NOMO-1 treated with DMSO at 0.1 percent for 48 hours (cell line): ENCODE data around the gene BIRC2.
"Not testable (repeated sequence)": the region's sequence is repeated elsewhere in the genome, so short reads cannot be mapped to it uniquely, and the experiment has no call there.

Source experiments
- DNase-seq: peaks from one replicate; lab custom pipeline; 2025; ENCODE audit not compliant: unreplicated experiment; lab: John Stamatoyannopoulos, UW

BIRC2 gene

DNA sequence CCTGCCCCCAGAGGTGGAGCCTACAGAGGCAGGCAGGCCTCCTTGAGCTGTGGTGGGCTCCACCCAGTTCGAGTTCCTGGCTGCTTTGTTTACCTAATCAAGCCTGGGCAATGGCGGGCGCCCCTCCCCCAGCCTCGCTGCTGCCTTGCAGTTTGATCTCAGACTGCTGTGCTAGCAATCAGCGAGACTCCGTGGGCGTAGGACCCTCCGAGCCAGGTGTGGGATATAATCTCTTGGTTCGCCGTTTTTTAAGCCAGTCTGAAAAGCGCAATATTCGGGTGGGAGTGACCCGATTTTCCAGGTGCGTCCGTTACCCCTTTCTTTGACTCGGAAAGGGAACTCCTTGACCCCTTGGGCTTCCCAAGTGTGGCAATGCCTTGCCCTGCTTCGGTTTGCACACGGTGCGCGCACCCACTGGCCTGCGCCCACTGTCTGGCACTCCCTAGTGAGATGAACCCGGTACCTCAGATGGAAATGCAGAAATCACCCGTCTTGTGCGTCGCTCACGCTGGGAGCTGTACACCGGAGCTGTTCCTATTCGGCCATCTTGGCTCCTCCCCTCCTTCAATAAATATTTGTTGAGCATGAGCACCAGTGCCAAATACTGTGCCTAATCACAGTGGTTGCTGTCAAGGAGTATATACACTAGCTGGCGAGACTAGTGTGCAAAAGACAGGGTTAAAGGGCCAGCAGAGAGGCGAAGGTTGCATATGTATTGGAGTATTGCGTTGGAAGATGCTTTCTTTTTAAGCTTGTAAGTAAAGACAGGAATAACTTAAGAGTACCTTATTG, 27.8 kb downstream of the BIRC2 start:
- not testable (repeated sequence) for DNase-seq

DNA sequence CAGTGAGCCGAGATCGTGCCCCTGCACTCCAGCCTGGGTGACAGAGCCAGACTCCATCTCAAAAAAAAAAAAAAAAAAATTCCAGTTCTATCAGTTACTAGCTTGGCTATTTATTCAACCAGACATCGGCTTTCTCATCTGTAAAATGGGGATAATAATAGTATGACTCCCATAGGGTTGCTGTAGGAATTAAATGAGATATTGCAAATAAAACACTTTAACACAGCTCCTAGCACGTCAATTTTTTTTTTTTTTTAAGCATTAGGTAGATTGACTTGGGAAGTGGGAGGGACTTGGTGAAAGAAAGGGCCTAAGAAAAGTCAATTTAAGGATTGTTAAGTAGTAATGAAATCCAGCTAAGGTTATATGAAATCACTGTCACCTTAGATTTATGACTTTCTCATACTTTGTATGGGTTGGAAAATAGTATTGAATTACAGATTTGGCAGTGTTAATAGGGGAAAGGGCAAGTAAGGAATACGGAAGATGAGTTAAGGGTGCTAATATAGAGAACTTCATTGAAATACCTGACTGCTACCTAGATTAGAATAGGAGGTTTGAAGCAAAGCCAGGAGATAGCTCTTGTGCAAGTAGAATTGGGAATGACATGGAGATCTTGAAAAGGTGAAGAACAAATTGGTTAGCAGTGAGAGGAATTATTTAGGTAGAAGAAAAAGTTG, 28.8 kb downstream of the BIRC2 start:
- DNase-seq: no peak

DNA sequence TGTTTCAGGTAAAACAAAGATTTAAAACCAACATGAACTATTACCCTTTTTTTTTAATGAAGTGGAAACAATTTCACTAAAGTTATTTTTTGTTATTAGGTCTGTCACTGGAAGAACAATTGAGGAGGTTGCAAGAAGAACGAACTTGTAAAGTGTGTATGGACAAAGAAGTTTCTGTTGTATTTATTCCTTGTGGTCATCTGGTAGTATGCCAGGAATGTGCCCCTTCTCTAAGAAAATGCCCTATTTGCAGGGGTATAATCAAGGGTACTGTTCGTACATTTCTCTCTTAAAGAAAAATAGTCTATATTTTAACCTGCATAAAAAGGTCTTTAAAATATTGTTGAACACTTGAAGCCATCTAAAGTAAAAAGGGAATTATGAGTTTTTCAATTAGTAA, 30.9 kb downstream of the BIRC2 start:
- DNase-seq: no peak

DNA sequence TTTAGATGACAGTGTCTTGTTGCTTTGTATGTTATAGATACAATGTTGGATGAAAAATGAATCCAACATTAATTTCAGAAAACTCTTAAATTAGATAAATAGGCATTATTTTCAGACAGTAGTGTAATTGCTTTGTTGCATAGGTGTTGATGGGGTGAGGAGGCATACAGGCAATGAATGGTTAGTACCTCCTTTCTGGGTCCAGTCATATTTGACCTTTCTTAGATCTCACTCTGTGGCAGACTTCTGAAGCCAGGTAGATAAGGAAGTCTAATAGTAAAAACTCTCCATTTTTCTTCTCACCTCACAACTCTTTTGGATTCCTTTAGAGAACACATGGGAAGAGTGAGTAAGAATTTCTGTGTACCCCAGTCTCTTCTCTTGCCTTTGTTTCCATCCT, 31.8 kb downstream of the BIRC2 start:
- no peak for DNase-seq

DNA sequence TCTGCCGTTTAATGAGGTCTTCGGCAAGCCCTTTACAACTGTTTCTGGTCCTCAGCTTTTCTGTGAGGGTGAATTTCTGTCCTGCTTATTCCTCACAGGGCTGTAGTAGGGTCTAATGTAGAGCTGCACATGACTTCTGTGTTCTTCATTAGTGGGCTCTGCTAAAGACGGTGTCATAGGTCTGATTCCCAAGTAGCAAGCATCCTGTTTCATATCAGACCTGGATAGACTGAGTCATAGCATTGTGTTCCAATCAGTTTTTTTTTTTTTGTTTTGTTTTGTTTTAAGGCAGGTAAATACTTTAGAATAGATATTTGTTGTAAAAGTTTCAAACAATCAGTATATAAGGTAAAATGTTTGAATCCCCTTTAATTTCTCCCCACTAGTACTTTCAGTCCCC, 35.4 kb downstream of the BIRC2 start:
- no peak for DNase-seq

DNA sequence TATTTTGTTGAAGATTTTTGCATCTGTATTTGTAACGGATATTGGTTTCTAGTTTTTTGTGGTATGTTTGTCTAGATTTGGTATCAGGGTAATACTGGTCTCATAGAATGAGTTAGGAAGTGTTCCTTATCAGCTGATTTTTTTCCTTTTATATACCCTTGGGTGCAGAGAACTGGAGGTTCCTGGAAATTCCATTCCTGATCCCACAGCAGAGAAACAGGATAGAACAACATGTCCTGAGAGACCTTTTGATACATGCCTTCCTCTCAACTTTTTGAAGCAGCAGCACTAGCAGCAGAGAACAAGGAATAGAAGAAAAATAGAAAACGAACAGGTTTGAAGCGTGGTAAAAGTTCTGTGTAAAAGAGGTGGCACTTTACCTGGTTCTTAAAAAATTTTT, 36.8 kb downstream of the BIRC2 start:
- DNase-seq: no peak

DNA sequence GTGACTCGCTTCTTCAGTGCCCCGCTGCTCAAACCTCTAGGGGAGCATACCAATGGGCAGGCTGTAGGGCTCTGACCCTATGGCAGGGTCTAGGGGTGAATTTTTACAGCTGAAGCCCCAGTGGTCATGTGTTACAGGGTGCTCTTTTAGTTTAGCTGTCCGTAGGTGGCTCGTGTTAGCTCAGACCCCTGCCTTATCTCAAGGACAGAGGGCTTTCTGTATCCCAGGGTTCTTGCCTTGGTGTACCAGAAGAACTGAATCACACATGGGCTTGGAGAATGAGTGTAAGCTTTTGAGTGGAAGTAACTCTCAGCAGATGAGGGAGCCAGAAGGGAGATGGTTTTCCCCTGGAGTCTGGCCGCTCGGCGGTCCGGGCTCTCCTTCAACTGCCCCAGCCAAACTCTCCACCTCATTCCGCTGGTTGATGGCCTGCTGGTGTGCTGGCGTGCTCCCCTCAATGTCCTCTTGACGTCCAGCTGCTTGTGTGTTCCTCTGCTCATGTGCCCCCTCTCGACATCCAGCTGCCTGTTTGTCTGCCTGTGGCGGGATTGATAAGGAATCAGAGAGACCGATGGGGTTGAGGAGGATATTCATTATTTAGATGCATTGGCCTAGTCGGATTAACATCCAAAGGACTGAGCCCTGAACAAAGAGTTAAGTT, 37.5 kb downstream of the BIRC2 start:
- DNase-seq: no peak

DNA sequence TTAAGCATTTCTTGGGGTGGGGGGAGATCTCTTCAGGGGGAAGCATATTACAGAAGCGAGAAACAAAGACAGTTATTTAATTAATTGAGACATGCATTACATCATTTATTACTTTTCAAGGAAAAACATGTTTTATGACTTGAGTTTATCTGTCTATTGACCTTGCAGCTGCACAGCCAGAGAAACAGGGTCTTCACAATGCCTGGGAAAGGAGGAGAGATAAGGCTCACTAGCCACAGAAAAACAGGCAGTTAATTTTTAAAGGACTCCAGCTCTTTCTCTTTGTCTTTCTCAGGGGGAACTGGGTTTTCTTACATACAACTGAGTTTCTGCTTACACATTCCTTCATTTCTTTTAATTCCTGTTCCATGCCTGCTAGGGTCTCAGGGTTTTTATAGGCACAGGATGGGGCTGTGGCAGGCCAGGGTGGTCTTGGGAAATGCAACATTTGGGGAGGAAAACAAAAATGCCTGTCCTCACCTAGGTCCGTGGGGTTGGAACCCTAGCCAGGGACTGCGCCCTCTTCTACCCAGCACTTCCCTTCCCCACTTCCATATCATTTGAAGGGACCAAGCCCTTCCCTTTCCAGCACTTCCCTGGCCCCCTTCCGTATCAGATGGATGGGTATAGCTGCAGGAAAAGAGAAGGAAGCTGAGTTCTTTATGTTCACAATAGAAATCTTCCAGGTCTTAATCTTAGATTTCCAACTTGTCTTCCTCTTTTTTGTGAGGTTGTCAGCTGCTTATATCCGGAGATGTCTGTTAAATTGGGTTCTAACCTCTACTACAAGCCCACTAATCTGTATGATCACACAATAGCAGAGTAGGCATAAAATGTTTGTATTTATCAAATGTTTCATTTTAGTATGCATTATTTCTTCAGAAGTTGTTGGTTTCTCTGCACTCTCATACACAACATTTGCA, 38.3 kb downstream of the BIRC2 start:
- DNase-seq: no peak

DNA sequence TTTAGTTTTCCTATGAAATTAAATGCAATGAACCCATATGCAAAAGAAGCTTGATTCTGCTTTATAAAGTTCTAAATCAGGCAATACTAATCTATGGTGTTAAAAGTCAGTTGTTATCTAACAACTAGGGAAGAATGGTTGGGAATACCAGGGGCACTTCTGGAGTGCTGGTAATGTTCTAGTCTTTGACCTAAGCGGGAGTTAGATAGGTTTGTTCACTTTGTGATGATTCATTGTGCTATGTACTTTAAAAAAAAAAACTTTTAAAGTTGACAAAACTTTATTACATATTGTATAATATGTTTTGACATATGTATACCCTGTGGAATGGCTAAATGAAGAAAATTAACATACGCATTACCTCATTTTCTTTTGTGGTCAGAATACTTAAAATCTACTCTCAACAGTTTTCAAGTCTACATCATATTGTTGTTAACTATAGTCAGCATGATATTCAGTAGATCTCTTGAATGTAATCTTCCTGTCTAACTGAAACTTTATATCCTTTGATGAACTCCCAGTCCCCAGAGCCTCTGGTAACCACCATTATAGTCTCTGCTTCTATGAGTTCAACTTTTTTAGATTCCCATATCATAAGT, 39.2 kb downstream of the BIRC2 start:
- DNase-seq: no peak

DNA sequence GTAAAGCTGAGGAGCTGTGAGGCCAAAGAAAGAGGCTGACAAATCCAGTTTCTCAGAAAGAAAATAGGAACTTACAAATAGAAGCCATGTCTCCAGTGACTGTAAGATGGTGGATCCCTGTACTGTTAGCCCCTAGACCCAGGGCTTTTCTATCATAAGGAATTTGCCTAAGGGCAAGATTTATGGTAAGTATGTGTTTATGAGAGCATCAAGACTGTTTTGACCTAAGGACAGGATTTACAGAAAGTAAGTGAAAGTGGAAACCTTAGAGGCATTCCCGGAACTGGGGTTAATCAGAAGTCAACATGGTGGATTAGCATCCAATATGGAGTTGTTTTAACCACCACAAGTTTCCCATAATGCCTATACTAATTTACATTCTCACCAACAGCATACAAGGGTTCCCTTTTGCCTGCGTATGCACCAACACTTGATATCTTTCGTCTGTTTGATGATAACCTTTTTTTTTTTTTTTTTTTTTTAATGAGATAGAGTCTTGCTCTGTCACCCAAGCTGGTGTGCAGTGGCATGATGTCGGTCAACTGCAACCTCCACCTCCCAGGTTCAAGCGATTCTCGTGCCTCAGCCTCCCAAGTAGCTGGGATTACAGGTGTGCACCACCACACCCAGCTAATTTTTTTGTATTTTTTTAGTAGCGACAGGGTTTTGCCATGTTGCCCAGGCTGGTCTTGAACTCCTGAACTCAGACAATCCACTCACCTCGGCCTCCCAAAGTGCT, 40.2 kb downstream of the BIRC2 start:
- DNase-seq: no peak

DNA sequence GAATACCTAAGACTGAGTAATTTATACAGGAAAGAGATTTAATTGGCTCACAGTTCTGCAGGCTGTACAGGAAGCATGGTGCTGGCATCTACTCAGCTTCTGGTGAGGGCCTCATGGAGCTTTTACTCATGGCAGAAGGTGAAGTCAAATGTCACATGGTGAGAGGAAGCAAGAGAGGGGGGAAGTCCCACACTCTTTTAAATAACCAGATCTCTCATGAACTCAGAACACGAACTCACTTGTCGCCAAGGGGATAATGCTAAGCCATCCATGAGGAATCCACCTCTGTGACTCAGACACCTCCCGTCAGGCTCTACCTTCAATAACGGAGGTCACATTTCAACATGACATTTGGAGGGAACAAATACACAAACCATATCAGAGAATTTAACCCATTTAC, 42.2 kb downstream of the BIRC2 start:
- DNase-seq: no peak

DNA sequence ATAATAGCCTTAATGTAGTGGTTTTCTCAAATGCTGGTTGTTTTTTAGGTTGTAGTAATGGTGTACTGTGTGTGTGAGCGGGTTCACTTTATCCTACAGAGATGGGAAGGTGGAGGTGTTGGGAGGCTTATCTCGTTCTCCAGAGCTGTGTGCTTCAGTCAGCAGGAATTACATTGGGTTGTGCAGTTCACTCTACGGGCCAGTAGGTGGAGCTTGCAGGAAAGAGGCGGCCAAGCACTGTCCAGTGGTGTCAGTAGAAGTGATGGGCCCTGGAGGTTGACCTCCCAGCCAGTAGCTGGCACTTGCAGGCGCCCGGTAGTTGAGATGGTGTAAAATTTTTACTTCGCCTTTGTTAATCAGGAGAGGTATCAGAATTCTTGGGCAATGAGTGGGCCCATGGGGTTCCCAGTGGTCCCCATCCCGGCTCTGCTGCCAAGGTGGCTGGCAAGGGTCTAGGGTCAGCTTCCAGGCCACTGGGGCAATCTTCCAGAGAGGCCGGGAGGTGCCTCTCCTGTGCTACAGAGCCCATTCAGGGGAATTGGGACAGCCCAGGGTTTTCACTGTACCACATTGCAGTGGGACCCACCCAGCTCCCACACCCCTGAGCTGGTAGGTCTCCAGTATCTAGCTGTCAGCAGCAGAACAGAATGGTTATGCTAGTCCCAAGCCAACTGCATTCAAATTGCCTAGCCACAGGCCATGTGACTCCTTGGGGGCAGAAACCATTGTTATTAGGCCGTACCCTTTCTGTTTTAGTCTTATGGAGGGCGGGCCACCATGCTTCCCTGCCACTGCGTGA, 43.9 kb downstream of the BIRC2 start:
- peak; percentile 35 for DNase-seq

DNA sequence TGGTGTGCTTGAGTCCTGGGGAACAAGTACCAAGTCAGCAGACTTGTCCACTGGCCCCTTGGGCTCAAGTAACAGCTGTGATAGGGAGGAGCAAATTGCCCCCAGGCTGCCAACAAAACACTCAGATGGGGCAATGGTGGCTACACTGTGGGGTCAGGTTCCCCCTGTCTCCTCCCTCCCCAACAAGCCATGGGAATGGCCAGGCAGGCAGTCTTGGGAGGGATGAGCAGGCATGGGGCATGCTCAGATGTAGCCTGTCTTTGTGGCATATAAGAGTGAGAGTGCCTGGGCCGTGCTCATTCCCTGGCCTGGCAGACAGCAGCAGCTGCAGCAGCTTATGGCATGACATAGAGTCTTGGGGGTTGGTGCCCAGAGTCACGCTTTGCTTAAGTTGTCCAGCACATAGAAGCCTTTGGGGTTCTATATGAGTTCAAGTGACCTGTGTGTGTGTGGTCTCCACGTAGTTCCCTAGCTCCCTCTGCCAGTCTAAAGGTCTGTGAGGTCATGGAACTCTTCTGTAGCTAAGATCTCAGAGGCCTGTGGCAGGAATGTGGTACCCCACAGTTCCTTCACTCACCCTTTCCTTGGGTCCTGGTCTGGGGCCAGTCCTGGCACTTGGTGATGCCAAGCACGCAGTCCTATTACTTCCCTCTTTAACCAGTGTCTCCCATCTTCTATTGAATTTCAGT, 44.7 kb downstream of the BIRC2 start:
- DNase-seq: no peak

DNA sequence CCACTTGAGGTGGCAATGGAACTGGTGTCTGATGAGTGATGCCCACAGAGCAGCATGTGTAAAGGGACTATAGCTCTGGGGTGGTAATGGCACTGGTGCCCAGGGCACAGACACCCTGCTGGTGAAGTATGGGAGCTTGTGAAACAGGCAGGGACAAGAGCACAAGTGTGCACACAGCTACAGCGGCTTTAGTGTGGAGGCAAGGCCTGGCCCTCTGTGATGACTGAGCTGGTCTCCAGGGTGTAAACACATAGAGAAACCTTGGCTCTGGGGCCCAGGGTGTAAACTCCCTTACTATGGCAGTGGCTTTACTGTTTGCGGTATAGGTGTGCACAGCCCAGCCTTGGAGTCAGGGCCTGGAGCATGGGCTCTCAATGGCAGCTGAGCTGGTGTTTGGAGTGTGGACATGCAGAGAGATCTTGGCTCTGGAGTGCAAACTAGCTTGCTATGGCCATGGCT, 46.3 kb downstream of the BIRC2 start:
- DNase-seq: no peak

DNA sequence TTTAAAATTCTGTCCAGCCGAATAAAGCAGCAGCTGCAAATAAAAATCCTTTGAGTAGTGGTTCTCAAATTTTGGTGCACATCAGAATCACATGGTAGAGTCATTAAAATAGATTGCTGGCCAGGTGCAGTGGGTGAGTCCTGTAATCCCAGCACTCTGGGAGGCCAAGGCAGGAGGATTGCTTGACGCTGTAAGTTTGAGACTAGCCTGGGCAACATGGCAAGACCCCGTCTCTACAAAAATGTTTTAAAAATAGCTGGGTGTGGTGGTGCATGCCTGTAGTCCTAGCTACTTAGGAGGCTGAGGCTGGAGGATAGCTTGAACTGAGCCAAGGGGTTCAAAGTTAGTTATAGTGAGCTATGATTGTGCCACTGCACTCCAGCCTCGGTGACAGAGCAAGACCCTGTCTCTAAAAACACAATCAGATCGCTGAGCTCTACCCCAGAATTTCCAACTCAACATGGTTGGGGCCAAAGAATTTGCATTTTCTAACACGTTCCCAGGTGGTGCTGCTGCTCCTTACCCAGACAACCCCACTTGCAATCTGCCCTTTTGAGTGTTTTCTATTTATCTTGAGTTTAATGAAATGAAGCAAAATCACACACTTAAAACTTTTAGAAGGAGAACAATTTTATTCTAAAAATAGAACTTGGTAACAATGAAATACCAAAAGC, 48.8 kb downstream of the BIRC2 start:
- DNase-seq: no peak

DNA sequence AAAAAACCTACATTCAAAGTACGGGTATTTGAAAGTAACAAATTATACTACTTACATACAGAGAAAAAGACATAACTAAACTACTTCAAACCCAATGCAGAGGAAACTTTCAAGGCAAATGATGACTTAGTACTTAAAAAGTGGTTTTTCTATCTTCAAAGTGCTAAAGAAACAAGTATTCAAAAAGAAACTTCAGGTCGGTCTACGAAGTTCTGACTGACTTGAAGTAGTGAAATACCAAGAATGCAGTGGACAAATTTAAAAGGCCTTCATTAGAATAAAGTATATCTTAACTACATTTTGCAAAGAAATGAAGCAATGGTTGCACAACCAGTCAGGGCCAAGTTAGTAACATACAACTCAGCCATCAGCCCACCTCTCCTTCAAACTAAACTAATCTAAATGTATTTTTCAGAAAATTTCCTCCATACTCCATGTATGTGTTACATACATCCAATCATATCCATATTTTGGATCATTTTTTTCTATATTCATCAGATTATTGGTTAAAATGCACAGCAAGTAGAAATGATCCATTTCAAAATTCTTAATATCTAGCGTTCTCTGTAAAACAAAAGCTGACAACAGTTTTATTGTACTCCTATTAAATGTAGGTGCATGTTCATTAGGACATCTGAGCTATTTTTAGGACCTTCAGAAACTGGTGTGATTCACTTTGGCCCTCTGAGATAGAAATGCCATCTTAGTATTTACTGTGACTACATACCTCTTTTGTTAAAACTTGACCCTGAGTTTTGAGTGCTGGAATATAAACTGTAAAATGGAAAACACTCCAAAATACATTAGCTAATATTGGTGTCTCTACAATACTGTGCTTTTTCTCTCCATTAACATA, 49.9 kb downstream of the BIRC2 start:
- DNase-seq: no peak

DNA sequence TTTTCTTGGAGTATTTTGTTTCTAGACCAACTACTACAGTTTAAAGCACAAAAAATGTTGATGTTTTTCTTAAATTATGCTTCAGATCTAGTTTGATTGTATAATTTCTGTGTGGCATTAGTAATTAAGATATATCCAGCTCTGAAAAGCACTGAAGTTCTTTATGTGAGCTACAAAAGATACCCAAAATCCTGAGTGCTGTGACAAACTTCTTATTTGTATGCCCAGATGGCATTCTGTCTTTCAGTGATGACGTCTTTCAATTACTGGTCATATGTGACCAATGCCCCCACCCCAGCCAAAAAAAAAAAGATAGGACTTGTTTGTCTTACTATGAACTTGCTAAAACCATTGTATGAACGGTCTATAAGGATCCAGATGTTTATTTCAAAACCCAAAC, 51.3 kb downstream of the BIRC2 start:
- no peak for DNase-seq
